ENCODE measurements around the gene MELTF.

Gene MELTF

GRCh38 chr3:197023241-197023997, 6.2 kb downstream of the MELTF start:
- Histone ChIP-seq H3F3A (ENCODE audit: low read depth) (no peaks in the 10 kb centered on the region), H3K4me3 (ENCODE audit: low read length, poor library complexity, severe bottlenecking) (peak overlapping the region; percentile 66), H3K4me2 (ENCODE audit: low read depth, low read length, poor library complexity, severe bottlenecking) (peak overlapping the region; percentile 90), H4K20me1 (ENCODE audit: insufficient read depth, low read length, poor library complexity, severe bottlenecking) (no peaks in the 10 kb centered on the region), H2AFZ (ENCODE audit: low read length) (peak overlapping the region; percentile 88; the same call in 1 of the 2 replicates), H3K4me1 (ENCODE audit: insufficient read depth, low read length, poor library complexity, severe bottlenecking) (peaks cover 17% of the 10 kb centered on the region), H3K36me3 (ENCODE audit: insufficient read depth, low read length) (no peaks in the 10 kb centered on the region), H3K9ac (ENCODE audit: low read depth, low read length, poor library complexity, severe bottlenecking) (peak overlapping the region; percentile 38), H3K9me2 (replicated peaks; ENCODE audit: low read depth, low read length) (no peaks in the 10 kb centered on the region), H3K9me3 (ENCODE audit: insufficient read depth, low read depth, low read length) (no peaks in the 10 kb centered on the region), H3K27me3 (ENCODE audit: insufficient read depth, low read length, poor library complexity, severe bottlenecking) (no peaks in the 10 kb centered on the region), H3K79me2 (ENCODE audit: insufficient read depth, low read length) (no peaks in the 10 kb centered on the region)
- no peak for TF ChIP-seq EZH2phosphoT487 (IDR thresholded peaks at IDR 0.05; ENCODE audit: borderline replicate concordance)
- TF ChIP-seq CTCF (conservative IDR thresholded peaks at IDR 0.05; ENCODE audit: low read length), result no peak

GRCh38 chr3:197022405-197023231, 7.0 kb downstream of the MELTF start:
- H3K9me3 ChIP-seq (ENCODE audit: insufficient read depth, low read depth, low read length), result no peaks in the 10 kb centered on the region
- H3F3A ChIP-seq (ENCODE audit: low read depth), result no peaks in the 10 kb centered on the region
- H3K36me3 ChIP-seq (ENCODE audit: insufficient read depth, low read length), result no peaks in the 10 kb centered on the region
- H3K27me3 ChIP-seq (ENCODE audit: insufficient read depth, low read length, poor library complexity, severe bottlenecking), result no peaks in the 10 kb centered on the region
- H3K79me2 ChIP-seq (ENCODE audit: insufficient read depth, low read length), result no peaks in the 10 kb centered on the region
- H2AFZ ChIP-seq (ENCODE audit: low read length), result peak overlapping the region; percentile 88; the same call in 1 of the 2 replicates
- peak overlapping the region; percentile 66 for H3K4me3 ChIP-seq (ENCODE audit: low read length, poor library complexity, severe bottlenecking)
- H4K20me1 ChIP-seq (ENCODE audit: insufficient read depth, low read length, poor library complexity, severe bottlenecking), result no peaks in the 10 kb centered on the region
- no peak for TF ChIP-seq EZH2phosphoT487 (IDR thresholded peaks at IDR 0.05; ENCODE audit: borderline replicate concordance)
- no peak for TF ChIP-seq CTCF (conservative IDR thresholded peaks at IDR 0.05; ENCODE audit: low read length)
- no peaks in the 10 kb centered on the region for H3K9me2 ChIP-seq (replicated peaks; ENCODE audit: low read depth, low read length)
- peaks cover 15% of the 10 kb centered on the region for H3K4me1 ChIP-seq (ENCODE audit: insufficient read depth, low read length, poor library complexity, severe bottlenecking)
- peak overlapping the region; percentile 38 for H3K9ac ChIP-seq (ENCODE audit: low read depth, low read length, poor library complexity, severe bottlenecking)
- peak overlapping the region; percentile 90 for H3K4me2 ChIP-seq (ENCODE audit: low read depth, low read length, poor library complexity, severe bottlenecking)

GRCh38 chr3:197021729-197022404, 7.8 kb downstream of the MELTF start:
- H3K4me3 ChIP-seq (ENCODE audit: low read length, poor library complexity, severe bottlenecking), result no peak overlapping the region
- no peak overlapping the region for H3K4me2 ChIP-seq (ENCODE audit: low read depth, low read length, poor library complexity, severe bottlenecking)
- no peaks in the 10 kb centered on the region for H4K20me1 ChIP-seq (ENCODE audit: insufficient read depth, low read length, poor library complexity, severe bottlenecking)
- H3K36me3 ChIP-seq (ENCODE audit: insufficient read depth, low read length), result no peaks in the 10 kb centered on the region
- H3K9me3 ChIP-seq (ENCODE audit: insufficient read depth, low read depth, low read length), result no peaks in the 10 kb centered on the region
- no peaks in the 10 kb centered on the region for H3K27me3 ChIP-seq (ENCODE audit: insufficient read depth, low read length, poor library complexity, severe bottlenecking)
- no peaks in the 10 kb centered on the region for H3K79me2 ChIP-seq (ENCODE audit: insufficient read depth, low read length)
- peaks cover 15% of the 10 kb centered on the region for H3K4me1 ChIP-seq (ENCODE audit: insufficient read depth, low read length, poor library complexity, severe bottlenecking)
- H3K9ac ChIP-seq (ENCODE audit: low read depth, low read length, poor library complexity, severe bottlenecking), result no peak overlapping the region
- H3F3A ChIP-seq (ENCODE audit: low read depth), result no peaks in the 10 kb centered on the region
- no peak overlapping the region for H2AFZ ChIP-seq (ENCODE audit: low read length)
- H3K9me2 ChIP-seq (replicated peaks; ENCODE audit: low read depth, low read length), result no peaks in the 10 kb centered on the region
- no peak for TF ChIP-seq EZH2phosphoT487 (IDR thresholded peaks at IDR 0.05; ENCODE audit: borderline replicate concordance)
- no peak for TF ChIP-seq CTCF (conservative IDR thresholded peaks at IDR 0.05; ENCODE audit: low read length)
